Measurements from ENCODE around the gene NDUFAF4.

The NDUFAF4 gene

GRCh38 chr6:96878143-96878542 is 19.5 kb downstream of the NDUFAF4 start:
- DNase-seq (ENCODE audit: low read depth), result no peak
- H3K4me3 ChIP-seq (replicated peaks; ENCODE audit: low read depth, low read length), result no peak overlapping the region
- TF ChIP-seq CTCF (IDR thresholded peaks at IDR 0.05; ENCODE audit: low read length, missing control alignments), result no peak

- no peak for TF ChIP-seq CTCF (IDR thresholded peaks at IDR 0.05; ENCODE audit: low read length, missing control alignments)
- no peak for DNase-seq (ENCODE audit: low read depth)
These were observed 20.7 kb downstream of the NDUFAF4 start for GRCh38 chr6:96876886-96877545.

GRCh38 chr6:96872976-96873375 is 24.7 kb downstream of the NDUFAF4 start:
- TF ChIP-seq CTCF (IDR thresholded peaks at IDR 0.05; ENCODE audit: low read length, missing control alignments), result no peak
- DNase-seq (ENCODE audit: low read depth), result no peak
- H3K4me3 ChIP-seq (replicated peaks; ENCODE audit: low read depth, low read length), result no peak overlapping the region

More at GRCh38 chr6:96876886-96877545, 20.7 kb downstream of the NDUFAF4 start:
- H3K4me3 ChIP-seq (replicated peaks; ENCODE audit: low read depth, low read length), result no peak overlapping the region

- DNase-seq (ENCODE audit: low read depth), result no peak
These were observed 32.7 kb downstream of the NDUFAF4 start for GRCh38 chr6:96865055-96865405.

GRCh38 chr6:96864216-96865054 is 33.3 kb downstream of the NDUFAF4 start:
- no peak for TF ChIP-seq CTCF (IDR thresholded peaks at IDR 0.05; ENCODE audit: low read length, missing control alignments)
- no peak for DNase-seq (ENCODE audit: low read depth)
- H3K4me3 ChIP-seq (replicated peaks; ENCODE audit: low read depth, low read length), result no peak overlapping the region

More at GRCh38 chr6:96865055-96865405, 32.7 kb downstream of the NDUFAF4 start:
- TF ChIP-seq CTCF (IDR thresholded peaks at IDR 0.05; ENCODE audit: low read length, missing control alignments), result no peak
- H3K4me3 ChIP-seq (replicated peaks; ENCODE audit: low read depth, low read length), result no peak overlapping the region

GRCh38 chr6:96862560-96862959 is 35.1 kb downstream of the NDUFAF4 start:
- H3K4me3 ChIP-seq (replicated peaks; ENCODE audit: low read depth, low read length), result no peak overlapping the region
- DNase-seq (ENCODE audit: low read depth), result no peak
- TF ChIP-seq CTCF (IDR thresholded peaks at IDR 0.05; ENCODE audit: low read length, missing control alignments), result no peak
